Common myeloid progenitor, CD34-positive (primary cell): ENCODE results near the gene GAREM1.

ENCODE experiments used
- CTCF ChIA-PET: fragments of 350-600 bp; sonication (Branson Sonifier 250); formaldehyde crosslinking; loops from one replicate; lab custom pipeline; 2021; ENCODE audit warnings: antibody characterized with exemption; lab: Charles Lee
- POLR2A ChIA-PET: fragments of 350-600 bp; sonication (Branson Sonifier 250); formaldehyde crosslinking; loops from one replicate; lab custom pipeline; 2021; ENCODE audit warnings: antibody characterized with exemption; lab: Charles Lee
- DNase-seq, 3 donors: peaks; one replicate each; pipeline versions ENCODE4 v3.0.0 to v3.0.0-alpha.2; 2013
- H3K27ac ChIP-seq, 2 experiments: 1 replicate in 1 of 2; 2 replicates in 1 of 2; pipeline ENCODE4 v1.7.0; 2013; ENCODE audit warnings: inconsistent platforms in 2 of 2, low read length in 2 of 2, mild to moderate bottlenecking in 2 of 2, low read depth in 1 of 2, moderate library complexity in 1 of 2; ENCODE audit not compliant: severe bottlenecking in 2 of 2, insufficient read depth in 1 of 2, poor library complexity in 1 of 2
- H3K27me3 ChIP-seq, 5 experiments: replicated peaks in 2 of 5; 1 replicate in 3 of 5; 2 replicates in 2 of 5; pipeline versions ENCODE4 v1.6.1 to v1.7.0; 2013; ENCODE audit warnings: low read length in 4 of 5, mild to moderate bottlenecking in 2 of 5, moderate library complexity in 2 of 5, inconsistent platforms in 1 of 5; ENCODE audit not compliant: insufficient read depth in 5 of 5, control insufficient read depth in 4 of 5
- H3K36me3 ChIP-seq, 4 experiments: 1 replicate in 2 of 4; 2 replicates in 2 of 4; pipeline versions ENCODE4 v1.6.1 to v1.7.0; 2013; ENCODE audit warnings: low read length in 3 of 4, control low read depth in 1 of 4, mild to moderate bottlenecking in 1 of 4; ENCODE audit not compliant: control insufficient read depth in 4 of 4, insufficient read depth in 4 of 4
- H3K4me1 ChIP-seq, 4 experiments: 1 replicate in 3 of 4; 2 replicates in 1 of 4; pipeline versions ENCODE4 v1.6.1 to v1.7.1; 2013; ENCODE audit warnings: low read length in 3 of 4, mild to moderate bottlenecking in 3 of 4, control low read depth in 1 of 4, inconsistent platforms in 1 of 4, moderate library complexity in 1 of 4; ENCODE audit not compliant: control insufficient read depth in 4 of 4, insufficient read depth in 4 of 4; ENCODE audit errors: control extremely low read depth in 1 of 4
- H3K4me3 ChIP-seq, 7 experiments: 1 replicate in 4 of 7; 2 replicates in 3 of 7; pipeline versions ENCODE4 v1.5.1 to v1.7.0; 2013; ENCODE audit warnings: mild to moderate bottlenecking in 7 of 7, low read length in 6 of 7, moderate library complexity in 6 of 7, inconsistent platforms in 2 of 7, low read depth in 2 of 7, control low read depth in 1 of 7; ENCODE audit not compliant: insufficient read depth in 4 of 7, control insufficient read depth in 1 of 7; ENCODE audit errors: extremely low read depth in 1 of 7
- H3K9me3 ChIP-seq, 5 experiments: 1 replicate in 4 of 5; 2 replicates in 1 of 5; pipeline versions ENCODE4 v1.6.1 to v1.7.1; 2013; ENCODE audit warnings: low read length in 4 of 5, mild to moderate bottlenecking in 2 of 5, inconsistent platforms in 1 of 5, low read depth in 1 of 5, moderate library complexity in 1 of 5; ENCODE audit not compliant: control insufficient read depth in 4 of 5, insufficient read depth in 2 of 5; ENCODE audit errors: control extremely low read depth in 1 of 5
- WGBS: methylation state at CpG from one replicate; pipeline ENCODE4 v1.1.5; 2013; ENCODE audit not compliant: insufficient coverage; 5-methylcytosine and 5-hydroxymethylcytosine counted together

Gene GAREM1

GRCh38 chr18:32362484-32362883, 108.2 kb downstream of the GAREM1 start:
- no peaks in the 10 kb centered on the region for H3K9me3 ChIP-seq
- no peaks in the 10 kb centered on the region for H3K36me3 ChIP-seq
- no peak overlapping the region for H3K27ac ChIP-seq
- no peaks in the 10 kb centered on the region for H3K4me1 ChIP-seq
- no peak overlapping the region for H3K4me3 ChIP-seq
- no peaks in the 10 kb centered on the region for H3K27me3 ChIP-seq
- no CpG with 5 or more reads among the region's 1 CpG for WGBS
- no peak for DNase-seq
- ChIA-PET CTCF (no interaction called here), POLR2A (no interaction called here)

GRCh38 chr18:32360682-32361345, 109.9 kb downstream of the GAREM1 start:
- CTCF ChIA-PET = no interaction called here

GRCh38 chr18:32358529-32358928, 112.2 kb downstream of the GAREM1 start:
- 100% methylated on average over 7 of the region's 9 CpGs for WGBS
- Histone ChIP-seq H3K4me1 (no peaks in the 10 kb centered on the region), H3K9me3 (no peaks in the 10 kb centered on the region), H3K4me3 (no peak overlapping the region), H3K36me3 (no peaks in the 10 kb centered on the region), H3K27ac (no peak overlapping the region), H3K27me3 (no peaks in the 10 kb centered on the region)
- POLR2A ChIA-PET = no interaction called here
- CTCF ChIA-PET = no interaction called here
- DNase-seq = no peak

More at GRCh38 chr18:32360682-32361345, 109.9 kb downstream of the GAREM1 start:
- H3K9me3 ChIP-seq = no peaks in the 10 kb centered on the region
- H3K4me3 ChIP-seq = no peak overlapping the region
- no peaks in the 10 kb centered on the region for H3K36me3 ChIP-seq
- H3K27ac ChIP-seq = no peak overlapping the region
- no peaks in the 10 kb centered on the region for H3K4me1 ChIP-seq
- POLR2A ChIA-PET = no interaction called here
- peak in 2 of 3 donors; percentile 8 to 12 for DNase-seq
- whole genome bisulfite sequencing = 85% methylated on average over 3 of the region's 4 CpGs
- H3K27me3 ChIP-seq = no peaks in the 10 kb centered on the region

GRCh38 chr18:32358075-32358474, 112.6 kb downstream of the GAREM1 start:
- DNase-seq = no peak
- Histone ChIP-seq H3K4me1 (no peaks in the 10 kb centered on the region), H3K27me3 (no peaks in the 10 kb centered on the region), H3K36me3 (no peaks in the 10 kb centered on the region), H3K9me3 (no peaks in the 10 kb centered on the region), H3K4me3 (no peak overlapping the region), H3K27ac (no peak overlapping the region)
- ChIA-PET POLR2A (no interaction called here), CTCF (interaction anchor here (0.8 kb wide), 1 partner anchor 113 kb away, joined by 3 read pairs; no protein-coding TSS in a partner anchor)
- WGBS = 74% methylated on average over 4 of the region's 8 CpGs

- no peaks in the 10 kb centered on the region for H3K9me3 ChIP-seq
- DNase-seq = no peak
- no peaks in the 10 kb centered on the region for H3K36me3 ChIP-seq
- CTCF ChIA-PET = no interaction called here
- no peaks in the 10 kb centered on the region for H3K27me3 ChIP-seq
- WGBS = no CpG with 5 or more reads among the region's 1 CpG
- POLR2A ChIA-PET = no interaction called here
- H3K4me3 ChIP-seq = no peak overlapping the region
- H3K27ac ChIP-seq = no peak overlapping the region
- H3K4me1 ChIP-seq = no peaks in the 10 kb centered on the region
Observed at GRCh38 chr18:32355896-32356295, 114.8 kb downstream of the GAREM1 start.

GRCh38 chr18:32354518-32354917, 116.2 kb downstream of the GAREM1 start:
- H3K4me1 ChIP-seq = peaks cover 0 to 6% (median 0%) of the 10 kb centered on the region in 4 experiments
- no peak for DNase-seq
- POLR2A ChIA-PET = no interaction called here
- no peak overlapping the region for H3K4me3 ChIP-seq
- 100% methylated on average over 3 of the region's 5 CpGs for WGBS
- no peak overlapping the region for H3K27ac ChIP-seq
- H3K9me3 ChIP-seq = no peaks in the 10 kb centered on the region
- H3K36me3 ChIP-seq = no peaks in the 10 kb centered on the region
- CTCF ChIA-PET = no interaction called here
- H3K27me3 ChIP-seq = no peaks in the 10 kb centered on the region

GRCh38 chr18:32353257-32353656, 117.4 kb downstream of the GAREM1 start:
- no peak for DNase-seq
- WGBS = no CpG with 5 or more reads among the region's 1 CpG
- CTCF ChIA-PET = no interaction called here
- no peaks in the 10 kb centered on the region for H3K36me3 ChIP-seq
- peaks cover 0 to 6% (median 0%) of the 10 kb centered on the region in 4 experiments for H3K4me1 ChIP-seq
- H3K27ac ChIP-seq = no peak overlapping the region
- POLR2A ChIA-PET = no interaction called here
- no peaks in the 10 kb centered on the region for H3K27me3 ChIP-seq
- no peaks in the 10 kb centered on the region for H3K9me3 ChIP-seq
- H3K4me3 ChIP-seq = no peak overlapping the region
